Hematopoietic multipotent progenitor cell treated with erythropoietin and hydrocortisone succinate and interleukin-3 and kit ligand, for 17 days (in vitro differentiated cells): ENCODE data around the gene SOX12.
"Not testable (repeated sequence)": the region's sequence is repeated elsewhere in the genome, so short reads cannot be mapped to it uniquely, and the experiment has no call there.

Experiments used
- DNase-seq: peaks from one replicate; pipeline ENCODE4 v3.0.0-alpha.2; 2015; ENCODE audit warnings: low spot score

Gene SOX12

GRCh38 chr20:328975-329695 is 3.8 kb downstream of the SOX12 start:
- no peak for DNase-seq

- DNase-seq: no peak
Observed at GRCh38 chr20:329851-330232, 4.5 kb downstream of the SOX12 start.

GRCh38 chr20:330233-331149 is 5.1 kb downstream of the SOX12 start:
- DNase-seq: peak; percentile 71

- DNase-seq: no peak
Observed at GRCh38 chr20:334578-334977, 9.2 kb downstream of the SOX12 start.

- DNase-seq: not testable (repeated sequence)
Observed at GRCh38 chr20:336040-336439, 10.7 kb downstream of the SOX12 start.

DNA sequence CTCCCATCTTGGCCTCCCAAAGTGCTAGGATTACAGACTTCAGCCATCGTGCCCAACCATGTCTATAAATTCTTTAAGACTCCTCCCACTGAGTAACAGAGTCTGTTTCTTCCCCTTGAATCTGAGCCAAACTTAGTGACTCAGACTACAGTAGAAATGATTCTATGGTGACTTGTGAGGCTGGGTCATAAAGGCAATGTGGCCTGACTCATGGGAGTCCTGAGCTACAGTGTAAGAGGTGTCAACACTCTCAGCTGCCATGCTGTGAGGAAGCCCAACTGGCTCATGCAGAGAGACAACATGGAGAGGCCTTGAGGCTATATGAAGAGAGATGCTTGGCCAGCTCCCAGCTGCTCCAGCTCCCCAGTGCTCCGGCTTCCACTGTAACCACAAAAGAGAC is 16.3 kb downstream of the SOX12 start:
- peak; percentile 20 for DNase-seq

GRCh38 chr20:343107-343506 is 17.8 kb downstream of the SOX12 start:
- DNase-seq: no peak

DNA sequence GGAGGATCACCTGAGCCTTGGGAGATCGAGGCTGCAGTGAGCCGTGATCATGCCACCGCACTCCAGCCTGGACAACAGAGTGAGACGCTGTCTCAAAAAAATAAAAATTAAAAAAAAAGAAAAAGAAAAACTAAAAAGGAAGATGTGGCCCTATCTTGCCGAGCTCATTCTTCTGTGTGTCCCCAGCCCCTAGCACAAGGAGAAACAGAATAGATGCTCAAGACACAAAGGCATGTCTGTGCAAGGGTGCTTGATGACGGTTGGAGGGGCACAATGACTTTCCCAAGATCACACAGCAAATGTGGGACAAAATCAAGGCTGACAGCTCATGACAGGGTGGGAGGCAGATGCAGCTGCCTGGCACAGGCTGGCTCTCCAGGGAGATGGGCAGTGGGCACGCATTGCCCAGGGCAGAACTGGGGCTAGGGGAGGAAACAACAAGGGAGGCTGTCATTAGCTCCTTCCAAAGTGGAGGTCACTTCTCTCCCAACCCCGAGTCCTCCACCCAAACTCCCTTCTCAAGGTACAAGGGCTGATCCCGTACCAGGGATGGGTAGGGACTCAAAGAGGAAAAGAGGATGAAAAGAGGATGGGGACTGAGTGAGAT is 20.8 kb downstream of the SOX12 start:
- no peak for DNase-seq

- DNase-seq: no peak
Observed at GRCh38 chr20:346640-347316, 21.4 kb downstream of the SOX12 start, which contains the start of gene NRSN2. Gene NRSN2 (plus strand): TSS chr20:347111. CDS start chr20:349644, 2,533 bp downstream.

GRCh38 chr20:347317-347639 is 21.9 kb downstream of the SOX12 start:
- no peak for DNase-seq

DNA sequence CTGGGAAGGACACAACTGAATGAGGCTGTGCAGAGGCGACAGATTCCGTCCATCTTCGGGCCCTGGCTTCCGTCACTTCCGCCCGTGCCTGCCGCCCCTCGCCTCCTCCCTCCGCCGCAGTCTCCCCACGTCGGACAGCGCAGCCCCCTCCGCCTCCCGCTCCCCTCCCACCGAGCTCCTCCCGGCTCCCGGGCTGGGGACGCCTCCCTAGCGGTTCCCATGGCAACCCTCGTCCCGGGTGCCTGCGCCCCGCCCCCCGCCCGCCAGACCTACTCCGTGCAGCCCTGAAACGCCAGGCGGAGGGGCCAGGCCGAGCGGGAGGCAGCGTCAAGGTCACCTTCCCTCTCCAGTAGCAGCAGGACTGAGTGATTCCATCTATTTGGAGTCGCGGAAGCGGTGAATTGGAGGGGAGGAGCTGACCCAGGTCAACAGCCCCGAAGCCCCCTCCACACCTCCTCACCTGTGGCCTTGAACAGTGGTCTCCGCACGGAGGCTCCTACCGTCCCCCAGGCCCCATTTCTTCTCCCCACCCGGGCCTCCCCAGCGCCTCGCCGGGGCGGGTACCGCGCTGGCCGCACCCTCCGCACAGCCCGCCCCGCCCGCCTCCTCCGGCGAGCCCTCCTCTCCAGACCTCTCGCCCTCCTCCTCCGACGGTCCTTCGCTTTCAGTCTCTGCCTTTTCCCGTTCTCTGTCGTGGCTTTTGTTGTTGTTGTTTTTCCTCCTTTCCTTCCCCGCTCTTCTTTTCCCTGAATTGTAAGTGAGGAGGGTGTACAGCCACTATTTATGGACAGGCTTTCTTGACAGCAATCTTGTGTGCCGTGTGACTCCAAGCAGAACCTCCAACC is 22.5 kb downstream of the SOX12 start:
- peak; percentile 52 for DNase-seq

DNA sequence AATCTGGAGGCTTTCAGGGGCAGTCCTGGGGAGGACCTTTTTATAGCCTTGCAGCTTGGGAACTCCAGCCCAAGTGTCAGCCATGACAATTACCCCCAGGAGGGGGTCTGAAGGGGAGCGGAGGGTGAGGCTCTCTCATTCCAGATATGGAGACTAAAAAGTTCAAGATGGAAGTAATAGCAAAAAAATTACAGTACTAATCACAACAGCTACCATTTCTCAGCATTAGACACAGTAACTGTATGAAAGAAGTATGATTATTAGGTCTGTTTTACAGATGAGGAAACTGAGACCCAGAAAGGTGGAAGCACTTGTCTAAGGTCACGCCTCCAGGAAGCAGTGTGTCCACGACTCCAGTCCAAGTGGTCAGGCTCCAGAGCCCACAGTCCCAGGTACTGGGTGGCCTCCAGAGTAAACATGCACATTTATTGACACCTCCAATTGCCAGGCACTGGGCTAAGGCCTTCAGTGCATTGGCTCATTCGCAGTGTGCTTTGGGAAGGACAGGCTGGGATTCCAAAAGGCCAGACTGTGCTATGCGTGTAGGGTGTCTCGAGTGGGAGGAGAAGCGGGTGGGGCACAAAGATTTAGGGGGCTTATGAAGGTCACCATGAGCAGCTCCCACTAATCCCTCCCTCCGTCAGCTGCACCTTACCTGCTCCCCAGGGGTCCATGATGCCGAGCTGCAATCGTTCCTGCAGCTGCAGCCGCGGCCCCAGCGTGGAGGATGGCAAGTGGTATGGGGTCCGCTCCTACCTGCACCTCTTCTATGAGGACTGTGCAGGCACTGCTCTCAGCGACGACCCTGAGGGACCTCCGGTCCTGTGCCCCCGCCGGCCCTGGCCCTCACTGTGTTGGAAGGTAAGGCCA is 23.9 kb downstream of the SOX12 start:
- DNase-seq: no peak

- DNase-seq: no peak
Observed at GRCh38 chr20:353166-353565, 27.8 kb downstream of the SOX12 start.

DNA sequence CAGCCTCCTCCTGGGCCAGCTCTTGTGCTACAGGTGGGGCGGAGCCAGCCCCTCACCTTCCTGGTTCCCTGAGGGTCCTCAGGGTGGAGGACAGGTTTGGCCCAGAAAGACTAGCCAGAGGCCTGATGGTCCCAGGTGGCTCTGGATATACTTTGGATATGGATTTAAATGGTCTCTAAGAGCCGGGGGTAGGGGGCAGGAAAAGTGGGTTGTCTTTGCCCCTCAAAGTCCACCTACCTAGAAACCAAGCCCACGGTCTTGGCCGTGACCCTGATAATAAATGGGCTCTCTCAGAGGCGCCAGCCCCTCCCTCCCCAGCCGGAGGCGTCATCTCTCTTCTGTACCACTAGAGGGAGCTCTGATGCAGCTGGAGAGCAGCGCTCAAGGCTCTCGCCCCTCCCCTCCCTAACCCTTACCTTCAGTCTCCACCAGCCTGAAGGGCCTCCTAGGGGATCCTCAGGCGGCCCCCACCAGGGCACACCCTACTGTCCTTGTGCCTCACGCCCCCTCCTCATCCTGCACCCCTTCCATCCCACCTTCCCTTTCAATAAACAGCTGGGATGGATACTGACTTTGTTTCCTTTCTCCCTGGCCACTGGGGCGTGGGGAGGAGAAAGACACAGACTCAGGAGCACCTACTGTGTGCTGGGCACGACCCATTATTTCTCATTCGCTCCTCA is 29.1 kb downstream of the SOX12 start:
- DNase-seq: peak; percentile 86

DNA sequence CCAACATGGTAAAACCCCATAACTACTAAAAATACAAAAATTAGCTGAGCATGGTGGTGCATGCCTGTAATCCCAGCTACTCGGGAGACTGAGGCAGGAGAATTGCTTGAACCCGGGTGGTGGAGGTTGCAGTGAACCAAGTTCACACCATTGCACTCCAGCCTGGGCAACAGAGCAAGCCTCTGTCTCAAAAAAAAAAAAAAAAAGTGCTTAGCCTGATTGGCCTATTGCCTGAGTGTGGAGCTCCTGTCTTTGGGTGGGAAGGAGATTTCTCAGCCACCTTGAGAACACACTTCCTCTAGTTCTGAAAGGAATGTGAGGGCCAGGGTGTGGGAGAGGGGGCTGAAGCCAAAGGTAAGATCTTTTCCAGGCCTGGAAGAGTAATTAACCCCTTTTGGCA is 30.8 kb downstream of the SOX12 start:
- DNase-seq: not testable (repeated sequence)

GRCh38 chr20:356745-357144 is 31.4 kb downstream of the SOX12 start:
- no peak for DNase-seq

DNA sequence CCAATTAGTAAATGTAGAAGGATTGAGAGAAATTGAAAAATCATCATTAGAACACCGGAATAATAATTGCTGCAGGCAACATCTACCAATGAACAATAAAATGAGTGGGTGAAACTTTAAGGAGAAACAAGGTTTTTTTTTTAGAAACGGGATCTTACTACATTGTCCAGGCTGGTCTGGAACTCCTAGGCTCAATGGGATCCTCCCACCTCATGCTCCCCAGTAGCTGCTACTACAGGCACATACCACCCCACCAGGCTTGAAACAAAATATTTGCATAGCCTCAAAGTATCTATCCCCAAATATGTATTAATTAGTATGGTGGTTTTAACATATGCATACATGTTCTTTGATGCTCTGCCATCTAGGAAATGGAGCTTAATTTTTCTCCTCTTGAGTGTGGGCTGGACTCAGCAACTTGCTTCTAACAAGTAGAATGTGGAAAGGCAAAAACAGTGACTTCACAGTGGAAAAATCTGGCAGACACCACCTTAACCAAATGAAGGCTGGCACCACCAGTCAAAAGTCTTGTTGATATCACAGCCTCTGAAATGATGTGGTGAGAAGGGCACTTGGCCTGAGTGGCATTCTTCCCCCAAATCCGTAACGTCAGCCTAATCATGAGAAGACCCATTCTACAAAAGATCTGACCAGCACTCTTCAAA is 33.7 kb downstream of the SOX12 start:
- DNase-seq: no peak

- DNase-seq: no peak
Observed at GRCh38 chr20:361561-361960, 36.2 kb downstream of the SOX12 start.
